MM.1S (cell line): ENCODE data around the gene PCDHGA5.
"Not testable (repeated sequence)": the region's sequence is repeated elsewhere in the genome, so short reads cannot be mapped to it uniquely, and the experiment has no call there.

Experiments used
- CTCF ChIP-seq: fragments of 300-600 bp; sonication (generic); IDR thresholded peaks from 2 replicates; pipeline ENCODE4 v1.5.1; 2016; ENCODE audit warnings: antibody characterized with exemption, low read length, mixed read lengths
- EZH2 ChIP-seq: fragments of 300-600 bp; sonication (generic); optimal IDR thresholded peaks from 2 replicates; pipeline ENCODE3; 2017; ENCODE audit warnings: low read depth, mild to moderate bottlenecking, antibody characterized with exemption, low read length, mixed read lengths
- EZH2phosphoT487 ChIP-seq: fragments of 300-600 bp; sonication (generic); IDR thresholded peaks from 2 replicates; pipeline ENCODE4 v1.6.1; 2018; ENCODE audit warnings: antibody characterized with exemption, low read length

GRCh38 chr5:141332571-141332970 is 31.4 kb upstream of the PCDHGA5 start:
- TF ChIP-seq CTCF, EZH2, EZH2phosphoT487: not testable (repeated sequence)
